D721Med (cell line): Measurements from ENCODE around the gene ZNF44.

Experiments used
- DNase-seq: peaks from one replicate; pipeline ENCODE4 v3.0.0; 2011; ENCODE audit warnings: low spot score; ENCODE audit not compliant: insufficient read length
- FAIRE-seq: peaks from 2 replicates; lab custom pipeline; 2011; peaks lifted over from hg19 to GRCh38; lab: Jason Lieb, UNC
- TF ChIP-seq, protein P1 (sequence below): IDR thresholded peaks from 2 replicates; pipeline ENCODE4 v1.5.1; 2012; ENCODE audit warnings: mild to moderate bottlenecking, control low read depth; ENCODE audit not compliant: insufficient read depth; ENCODE audit errors: missing control alignments

The ZNF44 gene

GRCh38 chr19:12261554-12261953 lies 33.1 kb downstream of the ZNF44 start:
- TF ChIP-seq, protein P1, sequence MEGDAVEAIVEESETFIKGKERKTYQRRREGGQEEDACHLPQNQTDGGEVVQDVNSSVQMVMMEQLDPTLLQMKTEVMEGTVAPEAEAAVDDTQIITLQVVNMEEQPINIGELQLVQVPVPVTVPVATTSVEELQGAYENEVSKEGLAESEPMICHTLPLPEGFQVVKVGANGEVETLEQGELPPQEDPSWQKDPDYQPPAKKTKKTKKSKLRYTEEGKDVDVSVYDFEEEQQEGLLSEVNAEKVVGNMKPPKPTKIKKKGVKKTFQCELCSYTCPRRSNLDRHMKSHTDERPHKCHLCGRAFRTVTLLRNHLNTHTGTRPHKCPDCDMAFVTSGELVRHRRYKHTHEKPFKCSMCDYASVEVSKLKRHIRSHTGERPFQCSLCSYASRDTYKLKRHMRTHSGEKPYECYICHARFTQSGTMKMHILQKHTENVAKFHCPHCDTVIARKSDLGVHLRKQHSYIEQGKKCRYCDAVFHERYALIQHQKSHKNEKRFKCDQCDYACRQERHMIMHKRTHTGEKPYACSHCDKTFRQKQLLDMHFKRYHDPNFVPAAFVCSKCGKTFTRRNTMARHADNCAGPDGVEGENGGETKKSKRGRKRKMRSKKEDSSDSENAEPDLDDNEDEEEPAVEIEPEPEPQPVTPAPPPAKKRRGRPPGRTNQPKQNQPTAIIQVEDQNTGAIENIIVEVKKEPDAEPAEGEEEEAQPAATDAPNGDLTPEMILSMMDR, result no peak
- FAIRE-seq, result no peak
- DNase-seq, result no peak

GRCh38 chr19:12260861-12261260 lies 33.8 kb downstream of the ZNF44 start:
- TF ChIP-seq, protein P1, result no peak
- FAIRE-seq (no peak), DNase-seq (no peak)

DNA sequence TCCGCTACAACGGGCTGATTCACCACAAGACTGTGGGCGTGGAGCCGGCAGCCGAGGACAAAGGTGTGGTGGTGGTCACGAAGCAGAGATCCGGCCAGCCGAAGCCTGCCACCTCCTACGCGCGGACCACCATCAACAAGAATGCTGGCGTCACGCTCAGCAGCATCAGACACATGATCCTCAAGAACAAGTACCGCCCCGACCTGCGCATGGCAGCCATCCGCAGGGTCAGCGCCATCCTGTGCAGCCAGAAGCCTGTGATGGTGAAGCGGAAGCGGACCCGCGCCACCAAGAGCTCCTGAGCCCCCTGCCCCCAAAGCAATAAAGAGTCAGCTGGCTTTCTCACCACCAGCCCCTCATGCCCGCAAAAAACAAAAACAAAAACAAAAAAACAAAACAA lies 34.4 kb downstream of the ZNF44 start:
- FAIRE-seq, result no peak
- TF ChIP-seq, protein P1, result no peak

GRCh38 chr19:12255372-12255771 lies 39.3 kb downstream of the ZNF44 start:
- FAIRE-seq, result no peak
- DNase-seq, result no peak
- TF ChIP-seq, protein P1, result no peak

More for the DNA sequence above, 34.4 kb downstream of the ZNF44 start:
- DNase-seq, result no peak

- TF ChIP-seq, protein P1, result no peak
- FAIRE-seq, result no peak
Measured at GRCh38 chr19:12247644-12248222, 47.0 kb downstream of the ZNF44 start.

DNA sequence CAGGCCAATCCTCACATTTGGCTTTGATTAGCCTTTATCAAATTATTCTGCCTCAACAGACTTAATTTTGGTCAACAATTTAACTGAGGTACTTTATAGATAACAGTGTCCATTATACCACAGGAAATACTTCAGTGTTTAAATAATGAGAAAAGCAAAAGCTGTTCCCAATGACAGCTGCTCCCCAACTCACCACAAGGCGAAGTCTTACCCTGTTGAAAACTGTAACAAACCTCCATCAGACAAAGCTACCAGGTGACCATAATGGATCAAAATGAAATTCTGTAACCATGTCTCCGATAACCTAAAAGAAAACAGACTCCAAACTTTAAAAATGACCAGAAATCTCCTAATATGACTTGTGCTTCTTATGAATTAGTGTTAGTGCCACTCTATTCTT lies 50.3 kb downstream of the ZNF44 start:
- TF ChIP-seq, protein P1, result peak; percentile 23
- DNase-seq (no peak), FAIRE-seq (no peak)

More at GRCh38 chr19:12247644-12248222, 47.0 kb downstream of the ZNF44 start:
- no peak for DNase-seq

DNA sequence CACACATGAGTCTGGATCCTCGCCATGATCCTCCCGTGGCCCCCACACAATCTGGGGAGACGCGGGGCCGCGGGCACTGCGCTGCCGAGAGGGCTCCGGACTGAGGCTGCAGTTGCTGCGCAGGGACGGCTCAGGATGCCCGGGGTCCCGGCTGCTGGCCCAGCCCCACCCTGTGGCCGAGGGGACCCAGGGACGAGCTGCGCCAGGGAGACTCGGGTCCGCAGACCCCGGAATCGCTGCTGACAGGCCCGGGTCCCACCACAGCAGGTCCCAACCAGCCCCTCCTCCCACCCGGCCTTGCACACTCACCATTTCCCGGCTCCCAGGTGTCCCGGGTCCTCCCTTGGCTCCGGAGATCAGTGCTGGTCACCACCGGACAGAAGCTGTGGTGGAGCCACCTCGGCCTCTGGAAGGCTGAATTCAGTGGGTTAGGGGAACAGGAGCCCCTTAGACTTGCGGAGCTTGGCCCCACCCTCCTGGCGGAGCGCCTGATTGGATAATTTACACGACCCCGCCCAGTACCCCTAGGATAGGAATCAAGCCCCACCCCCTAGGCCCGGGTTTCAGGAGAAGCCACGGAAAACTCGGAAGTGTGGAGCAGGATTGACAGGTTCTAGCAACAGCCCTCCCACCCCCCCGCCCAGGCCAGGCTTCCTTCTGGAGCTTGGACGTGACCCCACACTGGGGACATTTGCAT lies 57.4 kb downstream of the ZNF44 start:
- no peak for FAIRE-seq
- DNase-seq, result no peak
- TF ChIP-seq, protein P1, result no peak
